ENCODE measurements around the gene LCNL1. TPM values are rescaled to one million over a fixed set of nuclear protein-coding genes. Genes with fewer than 3 reads are reported as not detected.

Gene LCNL1
- total RNA-seq, 3 donors from 2014 or later: 0.16 to 0.29 TPM; not detected in 1

GRCh38 chr9:136957461-136957860 is 25.3 kb upstream of the LCNL1 start:
- no peak overlapping the region for H3K27ac ChIP-seq
- no peaks in the 10 kb centered on the region for H3K36me3 ChIP-seq
- H3K9me3 ChIP-seq: no peaks in the 10 kb centered on the region
- H3K4me1 ChIP-seq: no peaks in the 10 kb centered on the region
- no peak overlapping the region for H3K4me3 ChIP-seq
- intact Hi-C loops (cut with DNase I; ENCODE audit: low total_unique reads): no loop called here
- no peak for TF ChIP-seq POLR2AphosphoS5 (IDR thresholded peaks at IDR 0.05)
- no peak for TF ChIP-seq CTCF (IDR thresholded peaks at IDR 0.05)
- TF ChIP-seq POLR2A (IDR thresholded peaks at IDR 0.05): no peak
- no peaks in the 10 kb centered on the region for H3K27me3 ChIP-seq
- no peak for DNase-seq (ENCODE audit: low spot score in 2 of 2)

DNA sequence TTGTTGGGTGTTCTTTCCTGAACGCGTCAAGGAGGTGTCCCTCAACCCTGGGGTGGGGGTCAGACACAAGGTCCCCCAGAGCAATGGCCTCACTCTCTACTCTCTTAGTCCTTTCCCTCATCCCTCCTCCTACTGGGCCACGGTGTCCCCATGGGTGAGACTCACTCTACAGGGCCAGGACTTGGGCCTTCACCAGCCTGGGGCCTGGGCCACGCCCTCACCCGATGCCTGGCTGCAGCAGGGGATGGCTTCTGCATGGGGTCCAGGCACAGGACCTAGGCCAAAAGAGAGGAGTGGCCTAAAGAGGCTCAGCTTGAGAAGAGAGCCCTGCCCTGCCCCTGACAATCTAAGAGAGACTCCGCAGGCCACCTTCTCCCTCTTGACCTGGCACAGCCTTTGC is 24.9 kb upstream of the LCNL1 start:
- H3K4me1 ChIP-seq: no peaks in the 10 kb centered on the region
- H3K36me3 ChIP-seq: no peaks in the 10 kb centered on the region
- intact Hi-C loops (cut with DNase I; ENCODE audit: low total_unique reads): no loop called here
- no peak overlapping the region for H3K27ac ChIP-seq
- H3K27me3 ChIP-seq: no peaks in the 10 kb centered on the region
- no peak for DNase-seq (ENCODE audit: low spot score in 2 of 2)
- no peak overlapping the region for H3K4me3 ChIP-seq
- H3K9me3 ChIP-seq: no peaks in the 10 kb centered on the region
- TF ChIP-seq POLR2AphosphoS5 (IDR thresholded peaks at IDR 0.05) (no peak), CTCF (IDR thresholded peaks at IDR 0.05) (no peak), POLR2A (IDR thresholded peaks at IDR 0.05) (no peak)

DNA sequence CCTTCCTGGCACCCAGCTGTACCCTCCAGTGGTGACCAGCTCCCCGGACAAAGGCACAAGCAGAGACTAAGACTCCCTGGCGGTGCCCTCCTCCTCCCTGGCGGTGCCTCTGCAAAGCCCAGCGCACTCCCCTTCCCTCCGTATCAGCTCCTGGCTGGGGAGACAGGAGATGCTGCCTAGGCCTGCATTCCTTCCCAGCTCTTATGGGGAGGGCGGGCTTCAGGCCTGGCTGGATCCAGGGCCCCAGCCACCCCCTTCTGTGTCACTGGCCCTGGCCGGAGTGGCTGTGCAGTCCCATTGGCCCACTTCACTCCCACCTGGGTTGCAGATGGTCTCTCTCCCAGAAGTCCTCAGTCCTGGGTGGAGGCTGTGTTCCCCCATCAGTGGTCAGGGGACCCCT is 24.3 kb upstream of the LCNL1 start:
- Histone ChIP-seq H3K9me3 (no peaks in the 10 kb centered on the region), H3K27ac (no peak overlapping the region), H3K27me3 (no peaks in the 10 kb centered on the region), H3K4me3 (no peak overlapping the region), H3K36me3 (no peaks in the 10 kb centered on the region), H3K4me1 (no peaks in the 10 kb centered on the region)
- no peak for DNase-seq (ENCODE audit: low spot score in 2 of 2)
- TF ChIP-seq CTCF (IDR thresholded peaks at IDR 0.05): no peak
- no peak for TF ChIP-seq POLR2A (IDR thresholded peaks at IDR 0.05)
- intact Hi-C loops (cut with DNase I; ENCODE audit: low total_unique reads): no loop called here

- H3K4me3 ChIP-seq: no peak overlapping the region
- intact Hi-C loops (cut with DNase I; ENCODE audit: low total_unique reads): no loop called here
- H3K27me3 ChIP-seq: no peaks in the 10 kb centered on the region
- DNase-seq (ENCODE audit: low spot score in 2 of 2): no peak
- H3K27ac ChIP-seq: no peak overlapping the region
- no peaks in the 10 kb centered on the region for H3K36me3 ChIP-seq
- TF ChIP-seq POLR2AphosphoS5 (IDR thresholded peaks at IDR 0.05) (no peak), CTCF (IDR thresholded peaks at IDR 0.05) (no peak), POLR2A (IDR thresholded peaks at IDR 0.05) (no peak)
- H3K4me1 ChIP-seq: no peaks in the 10 kb centered on the region
- no peaks in the 10 kb centered on the region for H3K9me3 ChIP-seq
Observed at GRCh38 chr9:136958898-136959850, 23.6 kb upstream of the LCNL1 start.

DNA sequence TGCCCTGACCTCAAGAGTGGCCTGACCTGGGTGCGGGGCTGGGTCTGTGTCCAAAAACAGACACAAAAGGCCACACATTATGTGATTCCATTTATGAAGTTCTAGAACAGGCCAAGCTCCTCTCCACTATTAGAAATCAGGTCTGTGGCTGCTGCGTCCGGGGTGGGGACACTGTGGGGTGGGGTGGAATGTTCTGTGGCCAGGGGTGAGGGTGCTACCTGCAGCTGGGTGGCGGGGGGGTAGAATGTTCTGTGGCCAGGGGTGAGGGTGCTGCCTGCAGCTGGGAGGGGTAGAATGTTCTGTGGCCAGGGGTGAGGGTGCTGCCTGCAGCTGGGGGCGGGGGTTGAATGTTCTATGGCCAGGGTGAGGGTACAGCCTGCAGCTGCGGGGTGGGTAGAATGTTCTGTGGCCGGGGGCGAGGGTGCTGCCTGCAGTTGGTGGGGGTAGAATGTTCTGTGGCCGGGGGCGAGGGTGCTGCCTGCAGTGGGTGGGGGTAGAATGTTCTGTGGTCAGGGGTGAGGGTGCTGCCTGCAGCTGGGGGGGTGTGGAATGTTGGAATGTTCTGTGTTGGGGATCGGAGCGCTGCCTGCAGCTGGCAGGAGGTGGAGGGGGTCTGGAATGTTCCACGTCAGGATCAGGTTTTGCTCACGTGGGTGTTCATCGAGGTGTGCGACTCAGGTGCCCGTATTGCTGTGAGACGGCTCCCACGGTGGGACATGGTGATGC is 22.4 kb upstream of the LCNL1 start:
- TF ChIP-seq POLR2AphosphoS5 (IDR thresholded peaks at IDR 0.05) (no peak), POLR2A (IDR thresholded peaks at IDR 0.05) (no peak), CTCF (IDR thresholded peaks at IDR 0.05) (no peak)
- Histone ChIP-seq H3K27me3 (no peaks in the 10 kb centered on the region), H3K4me1 (no peaks in the 10 kb centered on the region), H3K27ac (no peak overlapping the region), H3K36me3 (no peaks in the 10 kb centered on the region), H3K9me3 (no peaks in the 10 kb centered on the region), H3K4me3 (no peak overlapping the region)
- no peak for DNase-seq (ENCODE audit: low spot score in 2 of 2)
- intact Hi-C loops (cut with DNase I; ENCODE audit: low total_unique reads): no loop called here
